ENCODE measurements around the gene PCBP3. TPM values are rescaled to one million over a fixed set of nuclear protein-coding genes. Genes with fewer than 3 reads are reported as not detected.

PCBP3 gene
- total RNA-seq, 1 donor from 2014 or later, result 7.6 TPM

DNA sequence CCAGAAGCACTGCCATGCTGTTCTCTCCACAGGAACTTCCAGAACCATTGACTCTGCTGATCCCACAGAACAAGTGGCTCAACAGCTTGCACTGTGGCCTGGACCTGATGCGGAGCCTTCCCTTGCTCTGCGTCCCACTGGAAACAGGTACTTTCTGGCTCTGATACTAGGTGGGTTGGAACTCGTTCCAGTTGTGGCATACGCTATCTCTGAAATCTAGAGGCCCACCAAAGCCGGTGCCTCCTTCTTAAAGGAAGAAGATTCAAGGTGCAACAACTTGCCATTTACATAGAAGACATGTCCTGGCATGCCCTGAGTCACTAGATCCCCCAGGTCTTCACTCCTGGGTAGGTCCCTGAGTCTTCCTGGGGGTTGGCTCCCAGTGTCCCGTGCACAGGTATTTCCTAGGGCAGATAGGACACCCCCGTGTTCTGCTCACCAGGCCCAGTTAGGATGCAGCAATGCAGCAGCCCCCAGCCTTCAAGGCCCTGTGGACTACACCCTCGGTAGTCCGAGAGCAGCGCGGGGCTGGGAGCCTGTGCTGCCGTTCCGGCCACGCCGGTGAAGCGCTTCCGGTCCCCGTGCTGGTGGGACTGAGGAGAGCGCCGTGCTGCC is 10.8 kb upstream of the PCBP3 start:
- Mint-ChIP-seq H3K27ac (ENCODE audit: unreplicated experiment) (no peak overlapping the region), H3K4me3 (ENCODE audit: unreplicated experiment) (no peak overlapping the region), H3K36me3 (ENCODE audit: unreplicated experiment) (no peaks in the 10 kb centered on the region), H3K27me3 (ENCODE audit: unreplicated experiment) (peaks cover 11% of the 10 kb centered on the region), H3K4me1 (ENCODE audit: unreplicated experiment) (no peaks in the 10 kb centered on the region), H3K9me3 (ENCODE audit: unreplicated experiment) (no peaks in the 10 kb centered on the region)
- TF ChIP-seq, protein P1, sequence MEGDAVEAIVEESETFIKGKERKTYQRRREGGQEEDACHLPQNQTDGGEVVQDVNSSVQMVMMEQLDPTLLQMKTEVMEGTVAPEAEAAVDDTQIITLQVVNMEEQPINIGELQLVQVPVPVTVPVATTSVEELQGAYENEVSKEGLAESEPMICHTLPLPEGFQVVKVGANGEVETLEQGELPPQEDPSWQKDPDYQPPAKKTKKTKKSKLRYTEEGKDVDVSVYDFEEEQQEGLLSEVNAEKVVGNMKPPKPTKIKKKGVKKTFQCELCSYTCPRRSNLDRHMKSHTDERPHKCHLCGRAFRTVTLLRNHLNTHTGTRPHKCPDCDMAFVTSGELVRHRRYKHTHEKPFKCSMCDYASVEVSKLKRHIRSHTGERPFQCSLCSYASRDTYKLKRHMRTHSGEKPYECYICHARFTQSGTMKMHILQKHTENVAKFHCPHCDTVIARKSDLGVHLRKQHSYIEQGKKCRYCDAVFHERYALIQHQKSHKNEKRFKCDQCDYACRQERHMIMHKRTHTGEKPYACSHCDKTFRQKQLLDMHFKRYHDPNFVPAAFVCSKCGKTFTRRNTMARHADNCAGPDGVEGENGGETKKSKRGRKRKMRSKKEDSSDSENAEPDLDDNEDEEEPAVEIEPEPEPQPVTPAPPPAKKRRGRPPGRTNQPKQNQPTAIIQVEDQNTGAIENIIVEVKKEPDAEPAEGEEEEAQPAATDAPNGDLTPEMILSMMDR (IDR thresholded peaks at IDR 0.05), result no peak
- peak; percentile 74 for DNase-seq (ENCODE audit: extremely low spot score, unreplicated experiment)

DNA sequence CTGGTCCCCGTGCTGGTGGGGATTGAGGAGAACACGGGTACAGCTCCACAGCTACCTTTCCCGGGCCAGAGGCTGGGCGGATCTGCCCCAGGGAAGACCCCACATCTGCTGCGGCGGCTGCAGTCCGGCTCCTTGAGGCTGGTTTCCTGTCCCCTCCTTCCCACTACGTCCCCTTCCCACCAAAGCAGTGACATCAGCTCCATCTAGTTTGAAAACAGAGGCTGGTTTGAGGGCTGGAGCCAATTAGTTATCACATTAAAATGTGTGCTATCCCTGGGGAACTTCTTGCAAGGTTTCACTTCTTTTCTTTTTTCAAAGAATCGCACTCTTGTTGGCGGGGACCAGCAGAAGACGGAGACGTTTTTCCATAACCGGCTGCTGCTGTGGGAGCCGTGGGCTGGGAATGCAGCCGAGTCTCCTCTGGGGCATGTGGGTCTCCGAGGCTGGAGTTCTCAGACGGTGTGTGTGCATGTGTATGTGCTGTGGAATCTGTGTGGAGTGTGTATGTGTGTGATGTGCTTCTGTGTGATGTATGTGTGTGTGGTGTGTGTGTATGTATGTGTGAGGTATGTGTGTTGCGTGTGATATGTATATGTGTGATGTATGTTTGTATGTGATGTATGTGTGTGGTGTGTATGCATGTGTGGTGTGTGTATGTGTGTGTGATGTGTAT is 8.9 kb upstream of the PCBP3 start:
- no peak overlapping the region for H3K27ac Mint-ChIP-seq (ENCODE audit: unreplicated experiment)
- no peaks in the 10 kb centered on the region for H3K36me3 Mint-ChIP-seq (ENCODE audit: unreplicated experiment)
- no peaks in the 10 kb centered on the region for H3K9me3 Mint-ChIP-seq (ENCODE audit: unreplicated experiment)
- H3K27me3 Mint-ChIP-seq (ENCODE audit: unreplicated experiment), result no peaks in the 10 kb centered on the region
- H3K4me3 Mint-ChIP-seq (ENCODE audit: unreplicated experiment), result no peak overlapping the region
- peak; percentile 78 for DNase-seq (ENCODE audit: extremely low spot score, unreplicated experiment)
- H3K4me1 Mint-ChIP-seq (ENCODE audit: unreplicated experiment), result peaks cover 3% of the 10 kb centered on the region
- TF ChIP-seq, protein P1 (IDR thresholded peaks at IDR 0.05), result no peak

DNA sequence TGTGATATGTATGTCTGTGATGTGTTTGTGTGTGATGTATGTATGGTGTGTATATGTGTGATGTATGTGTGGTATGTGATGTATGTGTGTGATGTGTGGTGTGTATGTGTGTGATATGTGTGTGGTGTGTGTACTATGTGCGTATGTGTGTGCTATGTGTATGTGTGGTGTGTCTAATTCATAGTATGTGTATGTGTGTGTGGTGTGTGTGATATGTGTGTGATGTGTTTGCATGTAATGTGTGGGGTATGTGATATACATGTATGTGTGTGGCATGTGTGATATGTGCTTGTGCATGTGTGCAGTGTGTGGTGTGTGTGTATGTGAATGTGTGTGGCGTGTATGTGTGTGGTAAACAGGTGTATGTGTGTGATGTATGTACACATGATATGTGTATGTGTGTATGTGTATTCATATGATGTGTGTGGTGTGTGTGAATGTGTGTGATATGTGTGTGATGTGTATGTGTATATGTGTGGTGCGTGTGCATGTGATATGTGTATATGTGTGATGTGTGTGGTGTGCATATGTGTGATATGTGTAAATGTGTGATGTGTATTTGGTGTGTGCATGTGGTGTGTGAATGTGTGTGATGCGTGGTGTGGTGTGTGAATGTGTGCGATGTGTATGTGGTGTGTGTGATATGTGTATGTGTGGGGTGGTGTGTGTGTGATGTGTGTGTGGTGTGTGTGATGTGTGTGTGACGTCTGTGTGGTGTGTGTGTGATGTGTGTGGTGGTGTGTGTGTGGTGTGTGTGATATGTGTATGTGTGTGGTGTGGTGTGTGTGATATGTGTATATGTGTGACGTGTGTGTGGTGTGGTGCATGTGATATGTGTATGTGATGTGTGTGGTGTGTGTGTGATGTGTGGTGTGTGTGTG is 8.0 kb upstream of the PCBP3 start:
- TF ChIP-seq, protein P1 (IDR thresholded peaks at IDR 0.05), result no peak
- H3K27me3 Mint-ChIP-seq (ENCODE audit: unreplicated experiment), result no peaks in the 10 kb centered on the region
- no peaks in the 10 kb centered on the region for H3K36me3 Mint-ChIP-seq (ENCODE audit: unreplicated experiment)
- no peaks in the 10 kb centered on the region for H3K9me3 Mint-ChIP-seq (ENCODE audit: unreplicated experiment)
- H3K4me1 Mint-ChIP-seq (ENCODE audit: unreplicated experiment), result peaks cover 4% of the 10 kb centered on the region
- H3K4me3 Mint-ChIP-seq (ENCODE audit: unreplicated experiment), result no peak overlapping the region
- DNase-seq (ENCODE audit: extremely low spot score, unreplicated experiment), result no peak
- no peak overlapping the region for H3K27ac Mint-ChIP-seq (ENCODE audit: unreplicated experiment)

DNA sequence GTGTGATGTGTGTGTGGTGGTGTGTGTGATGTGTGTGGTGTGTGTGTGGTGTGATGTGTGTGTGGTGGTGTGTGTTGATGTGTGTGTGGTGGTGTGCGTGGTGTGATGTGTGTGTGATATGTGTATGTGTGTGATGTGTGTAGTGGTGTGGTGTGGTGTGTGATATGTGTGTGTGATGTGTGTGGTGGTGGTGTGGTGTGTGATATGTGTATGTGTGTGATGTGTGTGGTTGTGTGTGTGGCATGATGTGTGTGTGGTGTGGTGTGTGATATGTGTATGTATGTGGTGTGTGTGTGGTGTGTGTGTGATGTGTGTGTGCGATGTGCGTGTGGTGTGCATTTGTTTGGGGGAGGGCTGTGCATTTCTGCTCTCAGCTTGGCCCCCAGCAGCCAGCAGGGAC is 7.1 kb upstream of the PCBP3 start:
- Mint-ChIP-seq H3K36me3 (ENCODE audit: unreplicated experiment) (no peaks in the 10 kb centered on the region), H3K4me1 (ENCODE audit: unreplicated experiment) (peaks cover 11% of the 10 kb centered on the region), H3K9me3 (ENCODE audit: unreplicated experiment) (no peaks in the 10 kb centered on the region), H3K4me3 (ENCODE audit: unreplicated experiment) (no peak overlapping the region), H3K27ac (ENCODE audit: unreplicated experiment) (no peak overlapping the region), H3K27me3 (ENCODE audit: unreplicated experiment) (no peaks in the 10 kb centered on the region)
- DNase-seq (ENCODE audit: extremely low spot score, unreplicated experiment), result no peak
- TF ChIP-seq, protein P1 (IDR thresholded peaks at IDR 0.05), result no peak
